CD4-positive, alpha-beta T cell (primary cell): ENCODE results near the gene PLP2. TPM values are rescaled to one million over a fixed set of nuclear protein-coding genes. Genes with fewer than 3 reads are reported as not detected.
"Not testable (repeated sequence)": the region's sequence is repeated elsewhere in the genome, so short reads cannot be mapped to it uniquely, and the experiment has no call there.

Experiments used
- ATAC-seq: fragments of 200-7000 bp; cut with Tn5 transposase; one replicate; pipeline ENCODE4 v1.10.0; 2022; ENCODE audit warnings: mild to moderate bottlenecking; ENCODE audit not compliant: poor library complexity
- CTCF ChIA-PET: fragments of 350-600 bp; sonication (Branson Sonifier 250); formaldehyde crosslinking; loops from one replicate; lab custom pipeline; 2021; ENCODE audit warnings: antibody characterized with exemption, inconsistent platforms; lab: Charles Lee
- POLR2A ChIA-PET: fragments of 350-600 bp; sonication (Branson Sonifier 250); formaldehyde crosslinking; loops from one replicate; lab custom pipeline; 2021; ENCODE audit warnings: antibody characterized with exemption, inconsistent platforms; lab: Charles Lee
- DNase-seq, 14 experiments: peaks; one replicate each; pipeline ENCODE4 v3.0.0-alpha.2; 2013 to 2020; ENCODE audit warnings: mixed read lengths in 2 of 14
- H3K27ac ChIP-seq, 2 donors: one replicate each; pipeline versions ENCODE4 v1.5.1 to v1.7.0; 2013; ENCODE audit warnings: low read length in 2 of 2, low read depth in 1 of 2, mild to moderate bottlenecking in 1 of 2
- H3K27me3 ChIP-seq, 2 experiments: 1 replicate in 1 of 2; 2 replicates in 1 of 2; pipeline versions ENCODE4 v1.6.1 to v1.7.0; 2013; ENCODE audit warnings: low read length in 2 of 2, control low read depth in 1 of 2, mild to moderate bottlenecking in 1 of 2, moderate library complexity in 1 of 2; ENCODE audit not compliant: insufficient read depth in 2 of 2, control insufficient read depth in 1 of 2
- H3K36me3 ChIP-seq: one replicate; pipeline ENCODE4 v1.6.1; 2013; ENCODE audit warnings: low read length, control low read depth; ENCODE audit not compliant: insufficient read depth
- H3K4me1 ChIP-seq: one replicate; pipeline ENCODE4 v1.6.1; 2013; ENCODE audit warnings: low read length, control low read depth; ENCODE audit not compliant: insufficient read depth
- H3K4me3 ChIP-seq: one replicate; pipeline ENCODE4 v1.5.1; 2013; ENCODE audit warnings: mild to moderate bottlenecking, low read length, moderate library complexity
- H3K9me3 ChIP-seq, 2 experiments: 1 replicate in 1 of 2; 2 replicates in 1 of 2; pipeline versions ENCODE4 v1.6.1 to v1.7.0; 2013; ENCODE audit warnings: low read length in 2 of 2, mild to moderate bottlenecking in 2 of 2, control low read depth in 1 of 2, moderate library complexity in 1 of 2; ENCODE audit not compliant: control insufficient read depth in 1 of 2, insufficient read depth in 1 of 2
- H3K27ac Mint-ChIP-seq: one replicate; pipeline ENCODE4 v1.8.0; 2020; ENCODE audit warnings: mixed read lengths
- H3K27me3 Mint-ChIP-seq: one replicate; pipeline ENCODE4 v1.8.0; 2021; ENCODE audit warnings: mixed read lengths
- H3K36me3 Mint-ChIP-seq: one replicate; pipeline ENCODE4 v1.8.0; 2021; ENCODE audit warnings: low read depth, mixed read lengths
- H3K4me1 Mint-ChIP-seq: one replicate; pipeline ENCODE4 v1.8.0; 2021; ENCODE audit warnings: low read depth, mixed read lengths
- H3K4me3 Mint-ChIP-seq: one replicate; pipeline ENCODE4 v1.8.0; 2020; ENCODE audit warnings: mild to moderate bottlenecking, mixed read lengths
- H3K9me3 Mint-ChIP-seq: one replicate; pipeline ENCODE4 v1.8.0; 2020; ENCODE audit warnings: mixed read lengths
- CTCF ChIP-seq: fragments of 200-600 bp; IDR thresholded peaks from one replicate; pipeline ENCODE4 v1.8.0; 2022; ENCODE audit warnings: antibody characterized with exemption, mild to moderate bottlenecking
- intact Hi-C, 2 experiments: fragments of 100-400 bp; cut with DNase I in 1 of 2; cut with micrococcal nuclease in 1 of 2; formaldehyde crosslinking; loops; one replicate each; pipeline versions ENCODE4 v1.15.1 to v1.9.0; 2023 to 2025; cut with DNase I, micrococcal nuclease
- polyA plus RNA-seq, 2 donors: library from polyadenylated mRNA; unstranded; fragments of 120-200 nt; gene quantifications; one replicate each; pipeline ENCODE4 v1.2.1, GENCODE V29; 2013
- total RNA-seq, 174 experiments: library from RNA in 2 of 174; stranded (reverse) in 2 of 174; gene quantifications; one replicate each; pipeline ENCODE4 v1.2.3 and lab custom pipeline; 2021 to 2026

PLP2 gene
- 100 to 1,000 TPM; 124 to 128 TPM for total RNA-seq
- polyA plus RNA-seq (2013, experiment 1 of 2), result 192 TPM
- polyA plus RNA-seq (2013, experiment 2 of 2), result 212 TPM
- total RNA-seq (lab: John Stamatoyannopoulos, UW), result 30.9 to 167 (median 89.8) reads per million in 172 experiments

GRCh38 chrX:49171752-49172279 is at the start of gene PLP2:
PLP2 (plus strand) TSS chrX:49171898; CDS start chrX:49172001, 103 bp downstream.
- Mint-ChIP-seq H3K4me3 (peak within 1 kb of the TSS; percentile 91), H3K27me3 (no peaks in the 10 kb centered on the region), H3K27ac (peak within 1 kb of the TSS; percentile 84), H3K9me3 (no peaks in the 10 kb centered on the region), H3K4me1 (peaks cover 36% of the 10 kb centered on the region), H3K36me3 (peaks cover 28% of the 10 kb centered on the region)
- H3K36me3 ChIP-seq, result peaks cover 24% of the 10 kb centered on the region
- intact Hi-C loops, result no loop called here
- TF ChIP-seq CTCF, result no peak
- ChIA-PET CTCF (interaction anchor here (1.0 to 1.4 kb wide), 3 partner anchors 8 to 16 kb away, joined by 3 to 6 read pairs (median 3); no protein-coding TSS in a partner anchor), POLR2A (interaction anchor here (0.7 to 1.5 kb wide), 6 partner anchors 8 to 597 kb away, joined by 3 to 7 read pairs (median 3); partner anchors contain the start of genes RBM3 and WDR45)
- ATAC-seq (peak; percentile 49), DNase-seq (peak in 13 of 14 experiments; percentile 36 to 84 (median 69))
- peak within 1 kb of the TSS; percentile 81 for H3K4me3 ChIP-seq
- H3K4me1 ChIP-seq, result peaks cover 42% of the 10 kb centered on the region
- H3K9me3 ChIP-seq, result no peaks in the 10 kb centered on the region
- H3K27ac ChIP-seq, result peak within 1 kb of the TSS; percentile 50 to 62
- H3K27me3 ChIP-seq, result no peaks in the 10 kb centered on the region

GRCh38 chrX:49122499-49122898 is 49.2 kb upstream of the PLP2 start:
- intact Hi-C loops, result loop anchor here in 1 of 2 experiments (2.0 to 5.0 kb wide), 3 partner anchors 20 to 120 kb away; partner anchors contain the start of gene GRIPAP1
- CTCF ChIA-PET, result interaction anchor here (1.3 kb wide), 1 partner anchor 33 kb away, joined by 4 read pairs; no protein-coding TSS in a partner anchor
- peaks cover 27% of the 10 kb centered on the region for H3K36me3 ChIP-seq

GRCh38 chrX:49127742-49128258 is 43.9 kb upstream of the PLP2 start:
- H3K27me3 ChIP-seq, H3K27ac ChIP-seq, H3K27ac Mint-ChIP-seq, H3K9me3 Mint-ChIP-seq, H3K27me3 Mint-ChIP-seq, H3K36me3 ChIP-seq, H3K9me3 ChIP-seq, POLR2A ChIA-PET, H3K4me3 Mint-ChIP-seq, DNase-seq, H3K4me1 ChIP-seq, ATAC-seq, intact Hi-C loops, CTCF ChIA-PET, H3K36me3 Mint-ChIP-seq, H3K4me3 ChIP-seq: not testable (repeated sequence)
- peaks cover 10% of the 10 kb centered on the region for H3K4me1 Mint-ChIP-seq

More at GRCh38 chrX:49122499-49122898, 49.2 kb upstream of the PLP2 start:
- H3K9me3 Mint-ChIP-seq, result no peaks in the 10 kb centered on the region
- ATAC-seq (no peak), DNase-seq (no peak)
- H3K4me3 Mint-ChIP-seq, result peak overlapping the region; percentile 99
- Histone ChIP-seq H3K4me3 (peak overlapping the region; percentile 88), H3K27ac (no peak overlapping the region), H3K4me1 (peaks cover 24% of the 10 kb centered on the region), H3K9me3 (no peaks in the 10 kb centered on the region), H3K27me3 (no peaks in the 10 kb centered on the region)
- TF ChIP-seq CTCF, result no peak
- H3K36me3 Mint-ChIP-seq, result peaks cover 39% of the 10 kb centered on the region
- peaks cover 27% of the 10 kb centered on the region for H3K4me1 Mint-ChIP-seq
- POLR2A ChIA-PET, result no interaction called here
- no peaks in the 10 kb centered on the region for H3K27me3 Mint-ChIP-seq
- H3K27ac Mint-ChIP-seq, result no peak overlapping the region
